Fibroblast of villous mesenchyme (primary cell): ENCODE results near the gene MYH9. TPM values are rescaled to one million over a fixed set of nuclear protein-coding genes. Genes with fewer than 3 reads are reported as not detected.

Experiments used
- DNase-seq: peaks from one replicate; pipeline ENCODE4 v3.0.0-alpha.2; 2010; ENCODE audit warnings: low read depth
- H3K4me3 ChIP-seq: 2 replicates; pipeline ENCODE4 v1.5.1; 2011; ENCODE audit warnings: low read depth, mild to moderate bottlenecking, low read length
- CTCF ChIP-seq: IDR thresholded peaks from 2 replicates; pipeline ENCODE4 v1.5.1; 2012; ENCODE audit warnings: low read depth, mild to moderate bottlenecking, low read length; ENCODE audit not compliant: insufficient read depth
- total RNA-seq: library from RNA; depleted of rRNA; stranded (reverse); fragments of >200 nt; gene quantifications from 2 replicates; pipeline ENCODE4 v1.2.3, GENCODE V29; 2012

Gene MYH9
- total RNA-seq, 1 donor, result 1,420 TPM

- DNase-seq, result no peak
- no peak for TF ChIP-seq CTCF
- H3K4me3 ChIP-seq, result no peak overlapping the region
These were observed 85.2 kb downstream of the MYH9 start for GRCh38 chr22:36302439-36303114.

- no peak overlapping the region for H3K4me3 ChIP-seq
- no peak for TF ChIP-seq CTCF
- peak; percentile 97 for DNase-seq
These were observed 85.9 kb downstream of the MYH9 start for GRCh38 chr22:36301851-36302250.

GRCh38 chr22:36301384-36301828, 86.4 kb downstream of the MYH9 start:
- peak; percentile 72 for DNase-seq
- H3K4me3 ChIP-seq, result no peak overlapping the region
- TF ChIP-seq CTCF, result peak; percentile 88

- TF ChIP-seq CTCF, result no peak
- DNase-seq, result no peak
- H3K4me3 ChIP-seq, result no peak overlapping the region
These were observed 87.2 kb downstream of the MYH9 start for GRCh38 chr22:36300396-36301212.

GRCh38 chr22:36299911-36300310, 87.9 kb downstream of the MYH9 start:
- no peak for DNase-seq
- no peak for TF ChIP-seq CTCF
- no peak overlapping the region for H3K4me3 ChIP-seq

GRCh38 chr22:36299295-36299694, 88.5 kb downstream of the MYH9 start:
- no peak for DNase-seq
- H3K4me3 ChIP-seq, result no peak overlapping the region
- TF ChIP-seq CTCF, result no peak
